ENCODE data around the gene MAMSTR.

The MAMSTR gene

DNA sequence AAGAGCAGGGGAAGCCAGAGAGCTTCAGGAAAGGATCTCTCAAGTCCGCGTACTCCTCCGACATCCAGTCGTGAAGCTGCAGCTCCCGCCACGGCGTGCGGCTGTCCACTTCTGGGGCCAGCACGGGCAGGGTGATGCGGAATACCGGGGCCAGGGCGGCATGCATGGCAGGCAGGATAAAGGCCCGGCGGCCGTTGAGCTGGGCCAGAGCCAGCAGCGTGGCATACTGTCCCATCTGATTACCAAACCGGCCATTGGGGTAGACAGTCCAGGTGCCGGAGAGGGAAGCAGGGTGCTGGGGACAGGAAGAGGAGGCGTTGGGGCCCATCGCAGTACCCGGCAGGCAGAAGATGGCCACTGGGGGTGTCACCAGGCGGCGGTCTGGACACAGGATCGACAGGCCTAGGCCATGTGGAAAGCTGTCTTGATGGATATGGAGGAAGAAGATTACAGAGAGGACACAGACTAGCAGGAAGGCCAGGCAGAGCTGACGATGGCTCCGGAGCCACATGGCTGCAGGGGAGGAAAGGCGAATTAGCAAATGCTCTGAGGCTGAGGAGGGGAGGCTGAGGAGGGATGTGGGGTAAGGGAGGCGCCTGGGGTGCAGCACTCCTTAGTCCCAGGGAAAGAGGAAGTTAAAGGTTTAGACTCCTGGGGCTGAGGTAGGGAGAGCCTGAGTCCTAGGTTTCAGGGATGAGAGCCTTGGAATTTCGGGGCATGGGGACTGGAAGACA lies 31.4 kb upstream of the MAMSTR start:
- H2AFZ ChIP-seq (ENCODE audit: low read length), result no peak overlapping the region
- no peaks in the 10 kb centered on the region for H3K4me1 ChIP-seq (ENCODE audit: insufficient read depth, low read length, poor library complexity, severe bottlenecking)
- no peaks in the 10 kb centered on the region for H3K79me2 ChIP-seq (ENCODE audit: insufficient read depth, low read length)
- H3K36me3 ChIP-seq (ENCODE audit: insufficient read depth, low read length), result no peaks in the 10 kb centered on the region
- H3K9ac ChIP-seq (ENCODE audit: low read depth, low read length, poor library complexity, severe bottlenecking), result no peak overlapping the region
- H3K27me3 ChIP-seq (ENCODE audit: insufficient read depth, low read length, poor library complexity, severe bottlenecking), result no peaks in the 10 kb centered on the region
- H4K20me1 ChIP-seq (ENCODE audit: insufficient read depth, low read length, poor library complexity, severe bottlenecking), result no peaks in the 10 kb centered on the region
- H3K4me2 ChIP-seq (ENCODE audit: low read depth, low read length, poor library complexity, severe bottlenecking), result no peak overlapping the region
- TF ChIP-seq, protein P1, sequence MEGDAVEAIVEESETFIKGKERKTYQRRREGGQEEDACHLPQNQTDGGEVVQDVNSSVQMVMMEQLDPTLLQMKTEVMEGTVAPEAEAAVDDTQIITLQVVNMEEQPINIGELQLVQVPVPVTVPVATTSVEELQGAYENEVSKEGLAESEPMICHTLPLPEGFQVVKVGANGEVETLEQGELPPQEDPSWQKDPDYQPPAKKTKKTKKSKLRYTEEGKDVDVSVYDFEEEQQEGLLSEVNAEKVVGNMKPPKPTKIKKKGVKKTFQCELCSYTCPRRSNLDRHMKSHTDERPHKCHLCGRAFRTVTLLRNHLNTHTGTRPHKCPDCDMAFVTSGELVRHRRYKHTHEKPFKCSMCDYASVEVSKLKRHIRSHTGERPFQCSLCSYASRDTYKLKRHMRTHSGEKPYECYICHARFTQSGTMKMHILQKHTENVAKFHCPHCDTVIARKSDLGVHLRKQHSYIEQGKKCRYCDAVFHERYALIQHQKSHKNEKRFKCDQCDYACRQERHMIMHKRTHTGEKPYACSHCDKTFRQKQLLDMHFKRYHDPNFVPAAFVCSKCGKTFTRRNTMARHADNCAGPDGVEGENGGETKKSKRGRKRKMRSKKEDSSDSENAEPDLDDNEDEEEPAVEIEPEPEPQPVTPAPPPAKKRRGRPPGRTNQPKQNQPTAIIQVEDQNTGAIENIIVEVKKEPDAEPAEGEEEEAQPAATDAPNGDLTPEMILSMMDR (conservative IDR thresholded peaks at IDR 0.05; ENCODE audit: low read length), result no peak
- no peak for TF ChIP-seq EZH2phosphoT487 (IDR thresholded peaks at IDR 0.05; ENCODE audit: borderline replicate concordance)
- H3K4me3 ChIP-seq (ENCODE audit: low read length, poor library complexity, severe bottlenecking), result no peak overlapping the region
- H3K9me2 ChIP-seq (replicated peaks; ENCODE audit: low read depth, low read length), result no peaks in the 10 kb centered on the region
- H3K9me3 ChIP-seq (ENCODE audit: insufficient read depth, low read depth, low read length), result no peaks in the 10 kb centered on the region
- no peaks in the 10 kb centered on the region for H3F3A ChIP-seq (ENCODE audit: low read depth)

DNA sequence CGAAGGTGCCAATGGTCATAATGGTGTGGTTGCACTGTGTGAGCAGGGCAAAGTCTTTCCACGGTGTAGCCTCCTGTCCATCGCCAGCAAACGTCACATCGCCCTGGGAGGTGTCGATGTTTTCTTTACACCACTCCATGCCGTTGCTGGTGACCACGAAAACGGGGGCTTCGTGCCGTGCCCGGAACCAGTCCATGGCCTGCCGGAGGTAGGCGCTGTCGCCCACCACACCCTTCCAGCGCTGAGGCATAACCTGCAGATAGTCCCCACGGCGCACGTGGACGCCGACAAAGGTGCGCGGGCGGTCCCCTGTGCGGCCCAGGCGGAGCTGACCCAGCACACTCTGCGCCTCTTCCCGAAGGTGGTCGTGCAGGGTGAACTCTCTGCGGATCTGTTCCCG lies 30.8 kb upstream of the MAMSTR start:
- Histone ChIP-seq H3K79me2 (ENCODE audit: insufficient read depth, low read length) (no peaks in the 10 kb centered on the region), H3F3A (ENCODE audit: low read depth) (no peaks in the 10 kb centered on the region), H3K4me3 (ENCODE audit: low read length, poor library complexity, severe bottlenecking) (no peak overlapping the region), H3K4me2 (ENCODE audit: low read depth, low read length, poor library complexity, severe bottlenecking) (no peak overlapping the region), H3K27me3 (ENCODE audit: insufficient read depth, low read length, poor library complexity, severe bottlenecking) (no peaks in the 10 kb centered on the region), H2AFZ (ENCODE audit: low read length) (no peak overlapping the region), H4K20me1 (ENCODE audit: insufficient read depth, low read length, poor library complexity, severe bottlenecking) (no peaks in the 10 kb centered on the region), H3K4me1 (ENCODE audit: insufficient read depth, low read length, poor library complexity, severe bottlenecking) (no peaks in the 10 kb centered on the region), H3K9me3 (ENCODE audit: insufficient read depth, low read depth, low read length) (no peaks in the 10 kb centered on the region), H3K36me3 (ENCODE audit: insufficient read depth, low read length) (no peaks in the 10 kb centered on the region), H3K9ac (ENCODE audit: low read depth, low read length, poor library complexity, severe bottlenecking) (no peak overlapping the region), H3K9me2 (replicated peaks; ENCODE audit: low read depth, low read length) (no peaks in the 10 kb centered on the region)
- TF ChIP-seq EZH2phosphoT487 (IDR thresholded peaks at IDR 0.05; ENCODE audit: borderline replicate concordance), result no peak
- TF ChIP-seq, protein P1 (conservative IDR thresholded peaks at IDR 0.05; ENCODE audit: low read length), result no peak

DNA sequence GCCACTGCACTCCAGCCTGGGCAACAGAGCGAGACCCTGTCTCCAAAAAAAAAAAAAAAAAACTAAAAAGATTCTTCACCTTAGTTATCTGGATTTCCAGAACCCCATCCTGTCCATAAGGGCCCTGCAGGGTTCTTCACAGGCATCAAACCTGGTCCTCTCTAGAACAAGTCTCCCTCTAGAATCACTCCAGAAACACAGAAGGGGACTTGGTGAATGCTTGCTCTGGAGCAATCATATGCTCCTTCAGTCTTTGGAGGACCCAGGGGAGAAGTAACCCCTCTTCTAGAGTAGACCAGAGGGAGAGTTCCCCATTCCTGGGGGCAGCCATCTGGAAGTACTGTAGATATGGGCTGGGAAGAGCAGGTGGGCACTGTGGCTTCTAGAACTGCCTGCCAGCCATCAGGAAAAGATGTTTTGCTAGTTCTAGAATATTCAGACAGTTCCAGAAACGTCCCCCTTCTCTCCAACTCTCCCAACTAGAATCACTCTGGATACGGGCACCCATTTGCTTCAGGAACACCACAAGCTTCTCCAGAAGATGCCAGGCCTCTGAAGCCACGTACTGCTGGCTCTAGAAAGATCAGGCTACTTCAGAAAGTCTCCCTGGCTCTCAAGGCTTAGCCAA lies 30.2 kb upstream of the MAMSTR start:
- H3K27me3 ChIP-seq (ENCODE audit: insufficient read depth, low read length, poor library complexity, severe bottlenecking), result no peaks in the 10 kb centered on the region
- no peak overlapping the region for H3K9ac ChIP-seq (ENCODE audit: low read depth, low read length, poor library complexity, severe bottlenecking)

More for the DNA sequence above, 30.2 kb upstream of the MAMSTR start:
- H4K20me1 ChIP-seq (ENCODE audit: insufficient read depth, low read length, poor library complexity, severe bottlenecking), result no peaks in the 10 kb centered on the region
- H3K4me3 ChIP-seq (ENCODE audit: low read length, poor library complexity, severe bottlenecking), result no peak overlapping the region
- no peaks in the 10 kb centered on the region for H3K9me2 ChIP-seq (replicated peaks; ENCODE audit: low read depth, low read length)
- no peak for TF ChIP-seq EZH2phosphoT487 (IDR thresholded peaks at IDR 0.05; ENCODE audit: borderline replicate concordance)
- TF ChIP-seq, protein P1 (conservative IDR thresholded peaks at IDR 0.05; ENCODE audit: low read length), result no peak
- no peaks in the 10 kb centered on the region for H3K36me3 ChIP-seq (ENCODE audit: insufficient read depth, low read length)
- peaks cover under 1% of the 10 kb centered on the region for H3K4me1 ChIP-seq (ENCODE audit: insufficient read depth, low read length, poor library complexity, severe bottlenecking)
- H3K4me2 ChIP-seq (ENCODE audit: low read depth, low read length, poor library complexity, severe bottlenecking), result no peak overlapping the region
- no peak overlapping the region for H2AFZ ChIP-seq (ENCODE audit: low read length)
- H3K79me2 ChIP-seq (ENCODE audit: insufficient read depth, low read length), result no peaks in the 10 kb centered on the region
- no peaks in the 10 kb centered on the region for H3K9me3 ChIP-seq (ENCODE audit: insufficient read depth, low read depth, low read length)
- H3F3A ChIP-seq (ENCODE audit: low read depth), result no peaks in the 10 kb centered on the region
